ENCODE results near the gene UBE3B.

Gene UBE3B

GRCh38 chr12:109461049-109461845 lies 16.2 kb upstream of the UBE3B start:
- Histone ChIP-seq H3K36me3 (peaks cover 40% of the 10 kb centered on the region), H3K27ac (no peak overlapping the region), H3K27me3 (ENCODE audit: insufficient read depth, low read depth, severe bottlenecking) (no peaks in the 10 kb centered on the region), H3K9me3 (ENCODE audit: severe bottlenecking) (no peaks in the 10 kb centered on the region), H3K4me3 (ENCODE audit: low read depth, low read length) (no peak overlapping the region)
- no peak for TF ChIP-seq CTCF (IDR thresholded peaks at IDR 0.05; ENCODE audit: low read depth, low read length)
- no peak for DNase-seq

- H3K4me3 ChIP-seq (ENCODE audit: low read depth, low read length) = no peak overlapping the region
- H3K27me3 ChIP-seq (ENCODE audit: insufficient read depth, low read depth, severe bottlenecking) = no peaks in the 10 kb centered on the region
- H3K36me3 ChIP-seq = peaks cover 39% of the 10 kb centered on the region
- no peak overlapping the region for H3K27ac ChIP-seq
- H3K9me3 ChIP-seq (ENCODE audit: severe bottlenecking) = no peaks in the 10 kb centered on the region
- no peak for DNase-seq
- TF ChIP-seq CTCF (IDR thresholded peaks at IDR 0.05; ENCODE audit: low read depth, low read length) = no peak
These were observed 15.3 kb upstream of the UBE3B start for GRCh38 chr12:109461846-109462756.

GRCh38 chr12:109462868-109463692 lies 14.4 kb upstream of the UBE3B start:
- Histone ChIP-seq H3K9me3 (ENCODE audit: severe bottlenecking) (no peaks in the 10 kb centered on the region), H3K4me3 (ENCODE audit: low read depth, low read length) (no peak overlapping the region), H3K27me3 (ENCODE audit: insufficient read depth, low read depth, severe bottlenecking) (no peaks in the 10 kb centered on the region), H3K27ac (no peak overlapping the region), H3K36me3 (peaks cover 33% of the 10 kb centered on the region)
- DNase-seq = no peak
- no peak for TF ChIP-seq CTCF (IDR thresholded peaks at IDR 0.05; ENCODE audit: low read depth, low read length)

- H3K27me3 ChIP-seq (ENCODE audit: insufficient read depth, low read depth, severe bottlenecking) = no peaks in the 10 kb centered on the region
- no peak overlapping the region for H3K4me3 ChIP-seq (ENCODE audit: low read depth, low read length)
- no peaks in the 10 kb centered on the region for H3K9me3 ChIP-seq (ENCODE audit: severe bottlenecking)
- no peak for TF ChIP-seq CTCF (IDR thresholded peaks at IDR 0.05; ENCODE audit: low read depth, low read length)
- DNase-seq = no peak
- H3K27ac ChIP-seq = no peak overlapping the region
- H3K36me3 ChIP-seq = peaks cover 37% of the 10 kb centered on the region
These were observed 13.7 kb upstream of the UBE3B start for GRCh38 chr12:109463756-109464155.

GRCh38 chr12:109464642-109465351 lies 12.6 kb upstream of the UBE3B start:
- DNase-seq = no peak
- Histone ChIP-seq H3K9me3 (ENCODE audit: severe bottlenecking) (no peaks in the 10 kb centered on the region), H3K4me3 (ENCODE audit: low read depth, low read length) (no peak overlapping the region), H3K27me3 (ENCODE audit: insufficient read depth, low read depth, severe bottlenecking) (no peaks in the 10 kb centered on the region), H3K36me3 (peaks cover 46% of the 10 kb centered on the region), H3K27ac (no peak overlapping the region)
- no peak for TF ChIP-seq CTCF (IDR thresholded peaks at IDR 0.05; ENCODE audit: low read depth, low read length)
